GM10248 (cell line): ENCODE data around the gene NEGR1.

Source experiments
- CTCF ChIA-PET: fragments of 300-600 bp; sonication (Branson Sonifier 250); formaldehyde crosslinking; extraction: SDS; loops from one replicate; lab custom pipeline; 2021; ENCODE audit warnings: antibody characterized with exemption; lab: Yijun Ruan, JAX
- POLR2A ChIA-PET: fragments of 350-650 bp; sonication (Branson Sonifier 250); formaldehyde crosslinking; extraction: SDS; loops from one replicate; lab custom pipeline; 2020; ENCODE audit warnings: antibody characterized with exemption; lab: Yijun Ruan, JAX
- DNase-seq: peaks from one replicate; pipeline ENCODE4 v3.0.0; 2012; ENCODE audit errors: extremely low spot score
- CTCF ChIP-seq: IDR thresholded peaks from 2 replicates; pipeline ENCODE4 v1.5.1; 2012; ENCODE audit warnings: mild to moderate bottlenecking, low read depth; ENCODE audit errors: extremely low read depth, missing control alignments, control extremely low read depth

Gene NEGR1

DNA sequence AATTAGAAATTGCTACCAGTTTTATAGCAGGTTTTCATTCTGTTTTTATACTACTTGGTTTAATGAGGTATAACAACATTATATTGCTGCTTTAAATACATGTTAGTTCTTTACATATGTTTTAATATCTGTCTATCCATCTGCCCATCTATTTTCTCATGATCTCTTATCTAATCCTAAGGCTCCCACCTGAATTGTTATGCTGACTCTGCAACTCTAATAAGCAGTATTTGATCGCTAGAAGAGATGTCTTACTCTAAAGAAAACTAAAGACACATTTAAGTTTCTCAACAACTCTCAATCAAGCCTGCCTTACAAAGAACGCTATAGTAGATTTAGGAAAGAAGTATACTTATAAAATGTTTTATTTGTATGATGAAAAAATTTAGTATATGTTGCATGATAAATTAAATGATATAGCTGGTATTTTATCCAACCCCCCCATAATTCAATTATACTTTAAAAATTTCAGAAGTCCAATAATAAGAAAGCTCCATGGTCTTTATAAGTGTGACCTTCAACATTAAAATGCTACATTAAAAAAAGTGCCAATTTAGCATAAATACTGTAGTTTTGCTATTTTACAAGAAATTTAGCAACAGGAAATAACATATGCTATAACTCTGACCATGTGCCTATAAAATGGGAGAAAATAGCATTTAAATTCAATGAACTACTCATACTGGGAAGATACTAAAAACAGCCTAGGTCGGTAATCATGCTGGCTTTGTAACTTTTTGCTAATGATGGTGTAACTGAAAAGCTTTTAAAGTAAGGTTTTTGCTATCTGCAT, 180.3 kb downstream of the NEGR1 start:
- TF ChIP-seq CTCF, result no peak
- ChIA-PET CTCF (interaction anchor here (1.3 kb wide), 1 partner anchor 13 kb away, joined by 3 read pairs; no protein-coding TSS in a partner anchor), POLR2A (no interaction called here)
- DNase-seq, result no peak

- no peak for TF ChIP-seq CTCF
- no peak for DNase-seq
- POLR2A ChIA-PET, result no interaction called here
- CTCF ChIA-PET, result no interaction called here
Observed at GRCh38 chr1:72100771-72101170, 181.6 kb downstream of the NEGR1 start.

GRCh38 chr1:72097851-72098570, 184.3 kb downstream of the NEGR1 start:
- TF ChIP-seq CTCF, result no peak
- DNase-seq, result no peak
- ChIA-PET CTCF (no interaction called here), POLR2A (no interaction called here)

- DNase-seq, result no peak
- ChIA-PET CTCF (no interaction called here), POLR2A (no interaction called here)
- TF ChIP-seq CTCF, result no peak
Observed at GRCh38 chr1:72094209-72094608, 188.1 kb downstream of the NEGR1 start.

- DNase-seq, result no peak
- TF ChIP-seq CTCF, result no peak
- CTCF ChIA-PET, result no interaction called here
- POLR2A ChIA-PET, result no interaction called here
Observed at GRCh38 chr1:72086394-72086793, 195.9 kb downstream of the NEGR1 start.

DNA sequence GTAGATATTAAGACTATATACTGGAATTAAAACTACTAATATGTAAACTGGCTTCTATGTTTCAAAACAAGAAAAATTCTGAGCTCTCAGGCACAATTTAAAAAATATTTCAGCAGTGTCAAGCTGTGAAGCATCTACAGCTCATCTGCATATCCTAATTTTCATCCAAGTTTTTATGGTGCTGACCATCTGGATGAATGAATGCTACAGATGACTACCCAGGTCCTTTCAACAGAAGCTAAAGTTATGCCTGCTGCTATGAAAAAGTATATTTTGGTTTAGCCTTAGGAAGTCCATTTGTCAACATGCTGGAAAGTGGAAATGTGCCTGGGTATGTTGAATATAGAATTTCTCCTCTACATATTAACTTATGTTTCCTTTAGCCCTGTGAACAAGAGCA, 206.9 kb downstream of the NEGR1 start:
- ChIA-PET POLR2A (no interaction called here), CTCF (interaction anchor here (1.0 to 1.9 kb wide), 3 partner anchors 9 to 15 kb away, joined by 3 to 5 read pairs (median 3); no protein-coding TSS in a partner anchor)
- TF ChIP-seq CTCF, result no peak

More for the DNA sequence above, 206.9 kb downstream of the NEGR1 start:
- DNase-seq, result no peak
